ENCODE data around the gene SLC25A12.
"Not testable (repeated sequence)": the region's sequence is repeated elsewhere in the genome, so short reads cannot be mapped to it uniquely, and the experiment has no call there.

The SLC25A12 gene

GRCh38 chr2:171830039-171830438, 64.0 kb downstream of the SLC25A12 start:
- in situ Hi-C loops (cut with HindIII; ENCODE audit: low sequenced_read_pairs) = no loop called here

- in situ Hi-C loops (cut with HindIII; ENCODE audit: low sequenced_read_pairs) = no loop called here
These were observed 70.0 kb downstream of the SLC25A12 start for GRCh38 chr2:171824086-171824485.

GRCh38 chr2:171822525-171823322, 71.3 kb downstream of the SLC25A12 start:
- in situ Hi-C loops (cut with HindIII; ENCODE audit: low sequenced_read_pairs) = no loop called here

GRCh38 chr2:171819453-171819852, 74.6 kb downstream of the SLC25A12 start:
- in situ Hi-C loops (cut with HindIII; ENCODE audit: low sequenced_read_pairs) = no loop called here

- in situ Hi-C loops (cut with HindIII; ENCODE audit: low sequenced_read_pairs) = no loop called here
These were observed 79.2 kb downstream of the SLC25A12 start for GRCh38 chr2:171814883-171815282.

- in situ Hi-C loops (cut with HindIII; ENCODE audit: low sequenced_read_pairs) = no loop called here
These were observed 79.9 kb downstream of the SLC25A12 start for GRCh38 chr2:171814174-171814573.

- in situ Hi-C loops (cut with HindIII; ENCODE audit: low sequenced_read_pairs) = no loop called here
These were observed 80.3 kb downstream of the SLC25A12 start for GRCh38 chr2:171813729-171814128.

GRCh38 chr2:171813126-171813525, 80.9 kb downstream of the SLC25A12 start:
- in situ Hi-C loops (cut with HindIII; ENCODE audit: low sequenced_read_pairs) = no loop called here

- in situ Hi-C loops (cut with HindIII; ENCODE audit: low sequenced_read_pairs) = no loop called here
These were observed 82.8 kb downstream of the SLC25A12 start for GRCh38 chr2:171811245-171811628.

- in situ Hi-C loops (cut with HindIII; ENCODE audit: low sequenced_read_pairs) = no loop called here
These were observed 83.4 kb downstream of the SLC25A12 start for GRCh38 chr2:171810422-171811244.

- in situ Hi-C loops (cut with HindIII; ENCODE audit: low sequenced_read_pairs) = not testable (repeated sequence)
These were observed 85.2 kb downstream of the SLC25A12 start for GRCh38 chr2:171808885-171809284.

- in situ Hi-C loops (cut with HindIII; ENCODE audit: low sequenced_read_pairs) = no loop called here
These were observed 86.1 kb downstream of the SLC25A12 start for GRCh38 chr2:171807831-171808393.

GRCh38 chr2:171807119-171807518, 86.9 kb downstream of the SLC25A12 start:
- in situ Hi-C loops (cut with HindIII; ENCODE audit: low sequenced_read_pairs) = no loop called here

GRCh38 chr2:171804456-171804855, 89.6 kb downstream of the SLC25A12 start:
- in situ Hi-C loops (cut with HindIII; ENCODE audit: low sequenced_read_pairs) = no loop called here

- in situ Hi-C loops (cut with HindIII; ENCODE audit: low sequenced_read_pairs) = no loop called here
These were observed 90.3 kb downstream of the SLC25A12 start for GRCh38 chr2:171803757-171804156.

GRCh38 chr2:171800639-171801038, 93.4 kb downstream of the SLC25A12 start:
- in situ Hi-C loops (cut with HindIII; ENCODE audit: low sequenced_read_pairs) = no loop called here

- in situ Hi-C loops (cut with HindIII; ENCODE audit: low sequenced_read_pairs) = no loop called here
These were observed 95.8 kb downstream of the SLC25A12 start for GRCh38 chr2:171798156-171798820.

- in situ Hi-C loops (cut with HindIII; ENCODE audit: low sequenced_read_pairs) = no loop called here
These were observed 99.1 kb downstream of the SLC25A12 start for GRCh38 chr2:171794918-171795317.

- in situ Hi-C loops (cut with HindIII; ENCODE audit: low sequenced_read_pairs) = no loop called here
These were observed 100.1 kb downstream of the SLC25A12 start for GRCh38 chr2:171793691-171794678.
